HepG2 (cell line): ENCODE results near the gene FHIP2A. TPM values are rescaled to one million over a fixed set of nuclear protein-coding genes. Genes with fewer than 3 reads are reported as not detected.

ENCODE experiments used
- ATAC-seq: fragments of 200-7000 bp; cut with Tn5 transposase; 3 replicates; pipeline ENCODE4 v1.9.1; 2020; ENCODE audit warnings: mild to moderate bottlenecking, moderate library complexity
- BruUV-seq: library from RNA; stranded (reverse); fragments of 400-500 nt; replicated peaks from 2 replicates; lab custom pipeline; 2021; lab: Mats Ljungman, UMichigan
- CTCF ChIA-PET: fragments of 300-600 bp; formaldehyde crosslinking; extraction: SDS; loops from one replicate; lab custom pipeline; 2021; ENCODE audit warnings: low total read pairs, inconsistent platforms, low intra/inter-chr PET ratio; lab: Yijun Ruan, JAX
- POLR2A ChIA-PET: fragments of 350-600 bp; sonication (Branson Sonifier 250); formaldehyde crosslinking; loops from one replicate; lab custom pipeline; 2020; ENCODE audit warnings: antibody characterized with exemption, inconsistent platforms; lab: Yijun Ruan, JAX
- DNase-seq: peaks from one replicate; pipeline ENCODE4 v3.0.0-alpha.2; 2015; ENCODE audit warnings: low spot score
- FAIRE-seq: peaks from 3 replicates; lab custom pipeline; 2011; peaks lifted over from hg19 to GRCh38; lab: Jason Lieb, UNC
- H2AFZ ChIP-seq: one replicate; pipeline ENCODE4 v1.6.1; 2011; ENCODE audit warnings: low read length, inconsistent platforms
- H3K27ac ChIP-seq: fragments of 300-600 bp; 3 replicates; pipeline ENCODE4 v1.8.0; 2011; ENCODE audit warnings: mixed run types, mild to moderate bottlenecking, mixed read lengths, low read length, inconsistent platforms; ENCODE audit not compliant: insufficient read depth; ENCODE audit errors: extremely low read length
- H3K27me3 ChIP-seq, 2 experiments: fragments of 200-600 bp in 1 of 2; 2 replicates in 1 of 2; 3 replicates in 1 of 2; pipeline versions ENCODE4 v1.6.0 to v1.8.0; 2011; ENCODE audit warnings: low read length in 2 of 2, mild to moderate bottlenecking in 2 of 2, moderate library complexity in 2 of 2, inconsistent platforms in 1 of 2; ENCODE audit not compliant: insufficient read depth in 2 of 2, control insufficient read depth in 1 of 2
- H3K36me3 ChIP-seq, 2 experiments: fragments of 200-600 bp in 1 of 2; replicated peaks in 1 of 2; 2 replicates in 1 of 2; 3 replicates in 1 of 2; pipeline versions ENCODE4 v1.5.1 to v1.8.0; 2011; ENCODE audit warnings: low read length in 2 of 2, inconsistent platforms in 1 of 2; ENCODE audit not compliant: insufficient read depth in 2 of 2, control insufficient read depth in 1 of 2
- H3K4me1 ChIP-seq: 2 replicates; pipeline ENCODE4 v1.5.1; 2012; ENCODE audit warnings: low read length, inconsistent platforms; ENCODE audit not compliant: insufficient read depth
- H3K4me2 ChIP-seq: 2 replicates; pipeline ENCODE4 v1.6.0; 2011; ENCODE audit warnings: low read depth, low read length, inconsistent platforms
- H3K4me3 ChIP-seq, 3 experiments: fragments of 200-600 bp in 1 of 3; sonication (generic), shearing (Covaris generic) in 1 of 3; replicated peaks in 1 of 3; 2 replicates each; pipeline ENCODE4 v1.5.1; 2011 to 2016; ENCODE audit warnings: low read length in 3 of 3, inconsistent platforms in 2 of 3, low read depth in 2 of 3, mild to moderate bottlenecking in 2 of 3, control low read depth in 1 of 3, mixed read lengths in 1 of 3; ENCODE audit not compliant: insufficient read depth in 1 of 3
- H3K79me2 ChIP-seq: one replicate; pipeline ENCODE4 v1.6.1; 2011; ENCODE audit warnings: low read length, inconsistent platforms; ENCODE audit not compliant: insufficient read depth
- H3K9ac ChIP-seq: 2 replicates; pipeline ENCODE4 v1.6.0; 2011; ENCODE audit warnings: mild to moderate bottlenecking, low read depth, low read length, inconsistent platforms; ENCODE audit not compliant: insufficient read depth
- H3K9me3 ChIP-seq: 2 replicates; pipeline ENCODE4 v1.5.1; 2012; ENCODE audit warnings: mild to moderate bottlenecking, low read length
- H4K20me1 ChIP-seq: 2 replicates; pipeline ENCODE4 v1.6.0; 2011; ENCODE audit warnings: inconsistent platforms, mild to moderate bottlenecking, low read length, moderate library complexity; ENCODE audit not compliant: insufficient read depth
- ESRRA ChIP-seq: sonication (generic); formaldehyde crosslinking; IDR thresholded peaks from 2 replicates; pipeline ENCODE4 v1.5.1; 2020; ENCODE audit warnings: mild to moderate bottlenecking, low read depth, missing genetic modification reagents
- MTA1 ChIP-seq: sonication (generic); formaldehyde crosslinking; IDR thresholded peaks from 2 replicates; pipeline ENCODE4 v1.4.0; 2020; ENCODE audit warnings: missing genetic modification reagents, mild to moderate bottlenecking, borderline replicate concordance
- SALL2 ChIP-seq: sonication (generic); formaldehyde crosslinking; IDR thresholded peaks from 2 replicates; pipeline ENCODE4 v1.8.1; 2023; ENCODE audit warnings: mild to moderate bottlenecking, missing genetic modification reagents, inconsistent platforms
- SP1 ChIP-seq, 2 experiments: fragments of 450-650 bp in 1 of 2; sonication (generic) in 1 of 2; formaldehyde crosslinking in 1 of 2; IDR thresholded peaks; 2 replicates each; pipeline versions ENCODE4 v1.4.0 to v1.6.1; 2016 to 2020; ENCODE audit warnings: missing genetic modification reagents in 1 of 2
- TBL1XR1 ChIP-seq: fragments of 150-350 bp; IDR thresholded peaks from 2 replicates; pipeline ENCODE4 v1.6.1; 2014; ENCODE audit warnings: borderline replicate concordance, low read length; ENCODE audit not compliant: partially characterized antibody
- ZFP36L2 ChIP-seq: sonication (generic); formaldehyde crosslinking; IDR thresholded peaks from 2 replicates; pipeline ENCODE4 v1.4.0; 2020; ENCODE audit warnings: missing genetic modification reagents
- ZKSCAN8 ChIP-seq: IDR thresholded peaks from 2 replicates; pipeline ENCODE4 v1.6.1; 2016; ENCODE audit warnings: borderline replicate concordance, missing genetic modification reagents, missing compliant biosample characterization
- WGBS: methylation state at CpG from one replicate; pipeline ENCODE4 v1.1.6; 2017; ENCODE audit warnings: low lambda C conversion rate; 5-methylcytosine and 5-hydroxymethylcytosine counted together
- in situ Hi-C: cut with HindIII; loops from 2 replicates; pipeline ENCODE4 v1.10.0; 2017; ENCODE audit warnings: low pct_unique_long_range_greater_than_20kb; ENCODE audit not compliant: extremely low pct_ligation_motif_present
- intact Hi-C: fragments of 100-400 bp; cut with micrococcal nuclease; formaldehyde crosslinking; loops from one replicate; pipeline ENCODE4 v1.10.0; 2022; ENCODE audit not compliant: unreplicated experiment
- polyA plus RNA-seq, 8 experiments: library from polyadenylated mRNA; depleted of rRNA in 3 of 8; stranded (reverse) in 7 of 8; unstranded in 1 of 8; fragments of >200 nt; fragmentation: Illumina TruSeq in 4 of 8; extraction: Trizol in 4 of 8; gene quantifications; 2 replicates each; pipeline versions ENCODE4 v1.2.1 to v1.2.3, GENCODE V29; 2011 to 2016; ENCODE audit warnings: low read depth in 4 of 8, missing spikeins in 1 of 8, mixed read lengths in 1 of 8; ENCODE audit not compliant: insufficient read depth in 1 of 8
- total RNA-seq, 5 experiments: library from RNA; depleted of rRNA; stranded (reverse); fragments of >200 nt; fragmentation: Illumina TruSeq; extraction: Trizol; gene quantifications; 2 replicates each; pipeline ENCODE4 v1.2.3, GENCODE V29; 2016; ENCODE audit warnings: low read depth in 1 of 5
- TF ChIP-seq, protein P1 (sequence below): IDR thresholded peaks from 2 replicates; pipeline ENCODE4 v1.6.1; 2016; ENCODE audit warnings: mild to moderate bottlenecking, missing biosample characterization, missing genetic modification reagents
- TF ChIP-seq, protein P2 (sequence below): sonication (generic); formaldehyde crosslinking; IDR thresholded peaks from 2 replicates; pipeline ENCODE4 v1.4.0; 2020; ENCODE audit warnings: mild to moderate bottlenecking, missing genetic modification reagents
- TF ChIP-seq, protein P3 (sequence below), 2 experiments: sonication (generic) in 1 of 2; formaldehyde crosslinking in 1 of 2; IDR thresholded peaks; 2 replicates each; pipeline versions ENCODE4 v1.6.1 to v1.9.0; 2014 to 2022; ENCODE audit warnings: antibody characterized with exemption in 1 of 2, borderline replicate concordance in 1 of 2, inconsistent platforms in 1 of 2, low read depth in 1 of 2, missing genetic modification reagents in 1 of 2

The FHIP2A gene
- total and polyA plus RNA-seq, 2 of the 13 experiments (the other 11 are each of a cell fraction or from before 2014, with no cell fraction given), result 6.5 to 8.3 TPM

DNA sequence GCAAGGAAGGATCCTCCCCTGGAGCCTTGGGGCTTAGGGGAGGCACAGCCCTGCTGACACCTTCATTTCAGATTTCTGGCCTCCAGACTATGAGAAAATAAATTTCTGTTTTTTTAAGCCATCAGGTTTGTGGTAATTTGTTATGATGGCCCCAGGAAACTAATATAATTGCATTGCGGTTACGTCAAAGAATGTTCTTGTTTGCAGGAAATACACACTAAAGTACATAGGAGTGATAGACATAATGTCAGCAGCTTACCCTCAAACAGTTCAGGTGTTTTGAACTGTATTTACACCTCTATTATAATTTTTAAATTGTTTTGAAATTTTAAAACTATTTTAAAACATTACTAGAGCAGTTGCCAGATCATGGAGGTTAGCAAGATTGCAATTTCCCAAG, 12.6 kb upstream of the FHIP2A start:
- intact Hi-C loops, result no loop called here
- WGBS, result 95% methylated on average over 2 of the region's 2 CpGs
- Histone ChIP-seq H3K27me3 (no peaks in the 10 kb centered on the region), H3K79me2 (no peaks in the 10 kb centered on the region), H3K4me2 (no peak overlapping the region), H4K20me1 (no peaks in the 10 kb centered on the region), H3K4me3 (no peak overlapping the region), H3K36me3 (no peaks in the 10 kb centered on the region), H3K9ac (no peak overlapping the region), H3K27ac (no peak overlapping the region), H2AFZ (no peak overlapping the region), H3K4me1 (no peaks in the 10 kb centered on the region), H3K9me3 (no peaks in the 10 kb centered on the region)
- BruUV-seq, result no TSS peak
- in situ Hi-C loops, result no loop called here
- TF ChIP-seq ZKSCAN8 (CRISPR knock-in tag) (no peak), SALL2 (CRISPR knock-in tag) (no peak), ZFP36L2 (no peak), SP1 (IDR thresholded peaks at IDR 0.05) (no peak), SP1 (CRISPR knock-in tag; IDR thresholded peaks at IDR 0.05) (no peak), MTA1 (CRISPR knock-in tag) (no peak), TBL1XR1 (no peak), ESRRA (CRISPR knock-in tag) (no peak)
- TF ChIP-seq, protein P1, sequence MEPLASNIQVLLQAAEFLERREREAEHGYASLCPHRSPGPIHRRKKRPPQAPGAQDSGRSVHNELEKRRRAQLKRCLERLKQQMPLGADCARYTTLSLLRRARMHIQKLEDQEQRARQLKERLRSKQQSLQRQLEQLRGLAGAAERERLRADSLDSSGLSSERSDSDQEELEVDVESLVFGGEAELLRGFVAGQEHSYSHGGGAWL (CRISPR knock-in tag), result no peak
- TF ChIP-seq, protein P2, sequence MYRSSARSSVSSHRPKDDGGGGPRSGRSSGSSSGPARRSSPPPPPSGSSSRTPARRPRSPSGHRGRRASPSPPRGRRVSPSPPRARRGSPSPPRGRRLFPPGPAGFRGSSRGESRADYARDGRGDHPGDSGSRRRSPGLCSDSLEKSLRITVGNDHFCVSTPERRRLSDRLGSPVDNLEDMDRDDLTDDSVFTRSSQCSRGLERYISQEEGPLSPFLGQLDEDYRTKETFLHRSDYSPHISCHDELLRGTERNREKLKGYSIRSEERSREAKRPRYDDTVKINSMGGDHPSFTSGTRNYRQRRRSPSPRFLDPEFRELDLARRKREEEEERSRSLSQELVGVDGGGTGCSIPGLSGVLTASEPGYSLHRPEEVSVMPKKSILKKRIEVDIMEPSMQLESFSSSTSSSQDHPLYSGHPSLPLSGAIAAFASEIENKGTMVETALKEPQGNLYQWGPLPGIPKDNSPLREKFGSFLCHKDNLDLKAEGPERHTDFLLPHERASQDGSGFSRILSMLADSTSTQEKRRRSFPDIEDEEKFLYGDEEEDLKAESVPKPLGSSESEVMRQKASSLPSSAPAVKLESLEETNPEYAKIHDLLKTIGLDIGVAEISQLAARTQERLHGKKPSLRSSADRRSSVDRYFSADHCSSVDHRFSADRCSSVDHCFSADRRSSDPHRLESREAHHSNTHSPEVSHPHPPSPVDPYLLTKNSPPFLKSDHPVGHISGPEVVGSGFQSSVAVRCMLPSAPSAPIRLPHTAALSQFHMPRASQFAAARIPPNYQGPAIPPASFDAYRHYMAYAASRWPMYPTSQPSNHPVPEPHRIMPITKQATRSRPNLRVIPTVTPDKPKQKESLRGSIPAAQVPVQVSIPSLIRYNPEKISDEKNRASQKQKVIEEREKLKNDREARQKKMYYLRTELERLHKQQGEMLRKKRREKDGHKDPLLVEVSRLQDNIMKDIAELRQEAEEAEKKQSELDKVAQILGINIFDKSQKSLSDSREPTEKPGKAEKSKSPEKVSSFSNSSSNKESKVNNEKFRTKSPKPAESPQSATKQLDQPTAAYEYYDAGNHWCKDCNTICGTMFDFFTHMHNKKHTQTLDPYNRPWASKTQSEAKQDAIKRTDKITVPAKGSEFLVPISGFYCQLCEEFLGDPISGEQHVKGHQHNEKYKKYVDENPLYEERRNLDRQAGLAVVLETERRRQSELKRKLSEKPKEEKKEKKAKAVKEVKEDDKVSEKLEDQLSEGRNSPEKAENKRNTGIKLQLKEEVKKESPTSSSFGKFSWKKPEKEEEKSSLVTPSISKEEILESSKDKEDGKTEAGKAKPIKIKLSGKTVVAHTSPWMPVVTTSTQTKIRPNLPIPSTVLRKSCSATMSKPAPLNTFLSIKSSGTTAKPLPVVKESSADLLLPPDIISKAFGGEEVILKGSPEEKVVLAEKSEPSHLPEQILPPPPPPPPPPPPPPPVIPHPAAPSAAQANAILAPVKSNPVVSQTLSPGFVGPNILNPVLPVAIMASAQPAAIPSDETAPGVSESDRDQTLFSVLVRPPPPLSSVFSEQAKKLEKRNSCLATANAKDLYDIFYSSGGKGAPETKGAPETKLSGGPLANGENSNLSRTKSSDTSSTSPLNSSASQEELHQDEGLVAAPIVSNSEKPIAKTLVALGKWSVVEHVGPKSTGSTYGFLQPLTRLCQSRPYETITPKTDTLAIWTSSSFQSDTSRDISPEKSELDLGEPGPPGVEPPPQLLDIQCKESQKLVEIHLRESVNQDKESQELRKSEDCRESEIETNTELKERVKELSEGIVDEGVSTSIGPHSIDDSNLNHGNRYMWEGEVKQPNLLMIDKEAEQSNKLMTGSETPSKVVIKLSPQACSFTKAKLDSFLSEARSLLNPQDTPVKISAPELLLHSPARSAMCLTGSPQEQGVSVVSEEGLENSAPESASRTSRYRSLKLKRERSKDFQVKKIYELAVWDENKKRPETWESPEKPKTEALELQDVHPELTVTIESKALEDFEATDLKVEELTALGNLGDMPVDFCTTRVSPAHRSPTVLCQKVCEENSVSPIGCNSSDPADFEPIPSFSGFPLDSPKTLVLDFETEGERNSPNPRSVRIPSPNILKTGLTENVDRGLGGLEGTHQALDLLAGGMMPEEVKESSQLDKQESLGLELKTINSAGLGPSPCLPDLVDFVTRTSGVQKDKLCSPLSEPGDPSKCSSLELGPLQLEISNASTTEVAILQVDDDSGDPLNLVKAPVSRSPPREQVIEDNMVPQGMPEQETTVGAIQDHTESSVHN (CRISPR knock-in tag), result no peak
- TF ChIP-seq, protein P3, sequence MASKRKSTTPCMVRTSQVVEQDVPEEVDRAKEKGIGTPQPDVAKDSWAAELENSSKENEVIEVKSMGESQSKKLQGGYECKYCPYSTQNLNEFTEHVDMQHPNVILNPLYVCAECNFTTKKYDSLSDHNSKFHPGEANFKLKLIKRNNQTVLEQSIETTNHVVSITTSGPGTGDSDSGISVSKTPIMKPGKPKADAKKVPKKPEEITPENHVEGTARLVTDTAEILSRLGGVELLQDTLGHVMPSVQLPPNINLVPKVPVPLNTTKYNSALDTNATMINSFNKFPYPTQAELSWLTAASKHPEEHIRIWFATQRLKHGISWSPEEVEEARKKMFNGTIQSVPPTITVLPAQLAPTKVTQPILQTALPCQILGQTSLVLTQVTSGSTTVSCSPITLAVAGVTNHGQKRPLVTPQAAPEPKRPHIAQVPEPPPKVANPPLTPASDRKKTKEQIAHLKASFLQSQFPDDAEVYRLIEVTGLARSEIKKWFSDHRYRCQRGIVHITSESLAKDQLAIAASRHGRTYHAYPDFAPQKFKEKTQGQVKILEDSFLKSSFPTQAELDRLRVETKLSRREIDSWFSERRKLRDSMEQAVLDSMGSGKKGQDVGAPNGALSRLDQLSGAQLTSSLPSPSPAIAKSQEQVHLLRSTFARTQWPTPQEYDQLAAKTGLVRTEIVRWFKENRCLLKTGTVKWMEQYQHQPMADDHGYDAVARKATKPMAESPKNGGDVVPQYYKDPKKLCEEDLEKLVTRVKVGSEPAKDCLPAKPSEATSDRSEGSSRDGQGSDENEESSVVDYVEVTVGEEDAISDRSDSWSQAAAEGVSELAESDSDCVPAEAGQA (IDR thresholded peaks at IDR 0.05; ENCODE audit: low read depth), result no peak
- TF ChIP-seq, protein P3 (CRISPR knock-in tag; IDR thresholded peaks at IDR 0.05; ENCODE audit: borderline replicate concordance), result no peak
- POLR2A ChIA-PET, result no interaction called here
- FAIRE-seq (no peak), ATAC-seq (no peak), DNase-seq (no peak)
- CTCF ChIA-PET, result no interaction called here
